Hypothalamus (tissue), 51 donors: Measurements from ENCODE around the gene HSPA12B.

Experiments
- DNase-seq, 51 donors: peaks; one replicate each; lab custom pipeline; 2025; lab: John Stamatoyannopoulos, UW

HSPA12B gene

GRCh38 chr20:3745686-3746173, 13.2 kb downstream of the HSPA12B start:
- DNase-seq, result no peak

GRCh38 chr20:3747471-3747870, 15.0 kb downstream of the HSPA12B start:
- DNase-seq, result no peak

- DNase-seq, result no peak
These were observed 15.6 kb downstream of the HSPA12B start for GRCh38 chr20:3748073-3748472.

- DNase-seq, result no peak
These were observed 16.7 kb downstream of the HSPA12B start for GRCh38 chr20:3749087-3749688.

GRCh38 chr20:3749689-3750531, 17.4 kb downstream of the HSPA12B start:
- DNase-seq, result peak in 12 of 51 donors; percentile 4 to 60 (median 14)

GRCh38 chr20:3751305-3751674, 18.8 kb downstream of the HSPA12B start:
- DNase-seq, result no peak

GRCh38 chr20:3751675-3752385, 19.3 kb downstream of the HSPA12B start:
- DNase-seq, result peak in 17 of 51 donors; percentile 8 to 65 (median 24)

- peak in 1 of 51 donors; percentile 11 for DNase-seq
These were observed 19.9 kb downstream of the HSPA12B start for GRCh38 chr20:3752386-3752759.

GRCh38 chr20:3753098-3753497, 20.6 kb downstream of the HSPA12B start:
- DNase-seq, result peak in 25 of 51 donors; percentile 2 to 66 (median 30)

GRCh38 chr20:3753501-3754275, 21.2 kb downstream of the HSPA12B start:
- DNase-seq, result no peak

GRCh38 chr20:3754276-3754630, 21.8 kb downstream of the HSPA12B start:
- no peak for DNase-seq

- no peak for DNase-seq
These were observed 22.8 kb downstream of the HSPA12B start for GRCh38 chr20:3755269-3755668.

GRCh38 chr20:3755814-3756480, 23.5 kb downstream of the HSPA12B start:
- DNase-seq, result peak in 3 of 51 donors; percentile 17 to 20 (median 18)

GRCh38 chr20:3757268-3757667, 24.8 kb downstream of the HSPA12B start:
- no peak for DNase-seq

GRCh38 chr20:3758566-3758965, 26.1 kb downstream of the HSPA12B start:
- no peak for DNase-seq

- DNase-seq, result no peak
These were observed 26.9 kb downstream of the HSPA12B start for GRCh38 chr20:3759316-3759823.

GRCh38 chr20:3759884-3760283, 27.4 kb downstream of the HSPA12B start:
- DNase-seq, result no peak

GRCh38 chr20:3760655-3761348, 28.3 kb downstream of the HSPA12B start:
- no peak for DNase-seq
